Measurements from ENCODE around the gene CYP4F12. TPM values are rescaled to one million over a fixed set of nuclear protein-coding genes. Genes with fewer than 3 reads are reported as not detected.

Gene CYP4F12
- total RNA-seq (2022; extraction: Qiagen RNA extraction; ENCODE audit: low read depth) = 1.9 to 3.2 TPM (median 2.2 TPM) in 5 replicates

DNA sequence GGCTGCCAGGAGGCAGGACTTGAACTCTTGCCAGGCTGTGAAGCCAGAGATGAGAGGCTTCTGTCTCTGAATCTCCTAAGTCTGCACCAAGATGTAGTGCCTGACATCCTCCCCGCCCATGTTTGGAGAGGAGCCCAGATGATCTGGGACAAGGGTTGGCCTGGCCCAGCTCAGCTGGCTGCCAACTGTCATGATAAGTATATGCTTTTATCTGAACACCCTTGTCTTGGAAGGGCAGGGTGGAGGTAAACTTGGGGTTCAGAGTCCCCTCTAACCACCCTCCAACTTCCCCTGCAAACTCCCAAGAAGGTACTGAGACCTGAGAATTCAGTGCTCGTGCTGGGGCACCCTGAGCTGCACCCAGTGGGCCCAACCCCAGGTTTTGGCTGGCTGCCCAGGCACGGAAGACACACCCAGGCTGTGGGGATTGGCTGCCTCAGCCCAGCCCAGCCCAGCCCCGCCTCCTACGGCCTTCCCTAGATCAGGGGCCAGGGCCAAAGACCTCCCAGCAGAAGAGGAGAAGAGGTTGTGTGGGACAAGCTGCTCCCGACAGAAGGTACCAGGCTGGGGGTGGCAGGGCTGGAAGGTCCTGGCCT lies at the start of gene CYP4F12:
Gene CYP4F12 (plus strand): TSS at position 508 of the 596 bp plus-strand sequence. CDS start 443 bp downstream, outside the sequence.

GRCh38 chr19:15640294-15640903 lies 32.5 kb upstream of the CYP4F12 start, which contains the start of gene CYP4F3:
CYP4F3 (plus strand) TSS chr19:15640897; CDS start chr19:15641416, 519 bp downstream.

DNA sequence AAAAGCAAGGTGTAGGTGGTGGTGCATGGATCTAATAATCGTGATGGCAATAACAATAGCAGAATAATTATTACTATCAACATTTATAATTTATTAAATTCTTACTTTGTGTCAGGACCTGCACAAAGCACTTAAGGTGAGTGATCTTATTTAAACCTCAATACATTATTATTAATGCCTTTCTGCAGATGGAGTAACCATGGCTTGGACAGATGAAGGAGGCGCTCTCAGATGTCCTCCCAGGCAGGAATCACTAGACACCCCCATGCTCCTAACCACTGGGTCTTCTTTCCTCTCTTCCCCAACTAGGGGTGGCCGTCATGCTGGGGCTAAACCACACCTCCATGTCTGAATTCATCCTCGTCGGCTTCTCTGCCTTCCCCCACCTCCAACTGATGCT lies 54.8 kb downstream of the CYP4F12 start, which contains the start of gene OR10H2:
Gene OR10H2 (plus strand): TSS at position 301 of the 400 bp plus-strand sequence. CDS start 20 bp downstream, at position 321.

GRCh38 chr19:15737722-15738121 lies 64.8 kb downstream of the CYP4F12 start, which contains the start of gene OR10H3:
OR10H3 (plus strand) TSS chr19:15737985; CDS start chr19:15741393, 3,408 bp downstream.

Other genes with a start within 250 kb of the CYP4F12 start
- gene WIZ, start 223.1 kb upstream of the CYP4F12 start, total RNA-seq (2022; extraction: Qiagen RNA extraction; ENCODE audit: low read depth) = 15.0 to 24.2 TPM (median 21.1 TPM) in 5 replicates
- gene RASAL3, start 208.5 kb upstream of the CYP4F12 start, total RNA-seq (2022; extraction: Qiagen RNA extraction; ENCODE audit: low read depth) = not detected in 5 replicates
- not detected in 5 replicates for gene PGLYRP2, start 193.6 kb upstream of the CYP4F12 start, total RNA-seq (2022; extraction: Qiagen RNA extraction; ENCODE audit: low read depth)
- gene CYP4F22, start 164.6 kb upstream of the CYP4F12 start, total RNA-seq (2022; extraction: Qiagen RNA extraction; ENCODE audit: low read depth) = 0.08 to 0.18 TPM (median 0.10 TPM) in 4 of 5 replicates, not detected in the other
- gene CYP4F8, start 57.9 kb upstream of the CYP4F12 start, total RNA-seq (2022; extraction: Qiagen RNA extraction; ENCODE audit: low read depth) = not detected in 5 replicates
- 2.3 to 3.9 TPM (median 3.4 TPM) in 5 replicates for gene CYP4F3, start 32.2 kb upstream of the CYP4F12 start, total RNA-seq (2022; extraction: Qiagen RNA extraction; ENCODE audit: low read depth)
- not detected in 5 replicates for gene OR10H2, start 54.9 kb downstream of the CYP4F12 start, total RNA-seq (2022; extraction: Qiagen RNA extraction; ENCODE audit: low read depth)
- gene OR10H3, start 64.9 kb downstream of the CYP4F12 start, total RNA-seq (2022; extraction: Qiagen RNA extraction; ENCODE audit: low read depth) = not detected in 5 replicates
- not detected in 5 replicates for gene OR10H5, start 114.6 kb downstream of the CYP4F12 start, total RNA-seq (2022; extraction: Qiagen RNA extraction; ENCODE audit: low read depth)
- not detected in 5 replicates for gene OR10H1, start 142.6 kb downstream of the CYP4F12 start, total RNA-seq (2022; extraction: Qiagen RNA extraction; ENCODE audit: low read depth)
- 0.08 to 0.49 TPM (median 0.30 TPM) in 4 of 5 replicates, not detected in the other for gene CYP4F2, start 225.0 kb downstream of the CYP4F12 start, total RNA-seq (2022; extraction: Qiagen RNA extraction; ENCODE audit: low read depth)